HEK293 (cell line): ENCODE data around the gene SLC44A5.

Source experiments
- CTCF ChIA-PET: fragments of 350-600 bp; formaldehyde crosslinking; extraction: SDS; loops from one replicate; lab custom pipeline; 2021; ENCODE audit warnings: antibody characterized with exemption; lab: Yijun Ruan, JAX
- POLR2A ChIA-PET: fragments of 300-600 bp; formaldehyde crosslinking; extraction: SDS; loops from one replicate; lab custom pipeline; 2020; ENCODE audit warnings: antibody characterized with exemption, inconsistent platforms; lab: Yijun Ruan, JAX
- H3K27ac ChIP-seq: fragments of 200-500 bp; sonication (Bioruptor generic); 2 replicates; pipeline ENCODE4 v1.5.1; 2014; ENCODE audit warnings: low read depth, low read length, control low read depth, inconsistent platforms; ENCODE audit errors: extremely low read depth
- H3K36me3 ChIP-seq, 2 experiments: fragments of 200-500 bp in 1 of 2; sonication (Bioruptor generic) in 1 of 2; 1 replicate in 1 of 2; 2 replicates in 1 of 2; pipeline ENCODE4 v1.5.1; 2014 to 2017; ENCODE audit warnings: inconsistent platforms in 2 of 2, low read length in 2 of 2; ENCODE audit not compliant: control insufficient read depth in 2 of 2, insufficient read depth in 1 of 2
- H3K4me1 ChIP-seq: fragments of 200-500 bp; sonication (Bioruptor generic); 2 replicates; pipeline ENCODE4 v1.5.1; 2014; ENCODE audit warnings: mild to moderate bottlenecking, low read length, inconsistent platforms; ENCODE audit not compliant: control insufficient read depth, insufficient read depth
- H3K4me3 ChIP-seq: 2 replicates; pipeline ENCODE4 v1.5.1; 2011; ENCODE audit warnings: low read depth, mild to moderate bottlenecking, control low read depth, low read length, moderate library complexity
- H3K9me3 ChIP-seq: fragments of 200-500 bp; sonication (Bioruptor generic); 2 replicates; pipeline ENCODE4 v1.5.1; 2014; ENCODE audit warnings: low read depth, low read length, inconsistent platforms; ENCODE audit not compliant: control insufficient read depth, insufficient read depth
- GLI4 ChIP-seq: fragments of 450-650 bp; formaldehyde crosslinking; IDR thresholded peaks from 2 replicates; pipeline ENCODE4 v1.5.1; 2016; ENCODE audit warnings: missing biosample characterization, missing genetic modification characterization
- MEIS1 ChIP-seq: sonication (generic); formaldehyde crosslinking; IDR thresholded peaks from 2 replicates; pipeline ENCODE4 v1.8.1; 2022; ENCODE audit warnings: missing genetic modification reagents, mild to moderate bottlenecking, borderline replicate concordance
- PRDM4 ChIP-seq: fragments of 450-650 bp; formaldehyde crosslinking; IDR thresholded peaks from 2 replicates; pipeline ENCODE4 v1.5.1; 2017; ENCODE audit warnings: missing biosample characterization, missing genetic modification characterization
- RBAK ChIP-seq: fragments of 450-650 bp; formaldehyde crosslinking; IDR thresholded peaks from 2 replicates; pipeline ENCODE4 v1.5.1; 2016; ENCODE audit warnings: missing biosample characterization, missing genetic modification characterization
- REPIN1 ChIP-seq: fragments of 450-650 bp; formaldehyde crosslinking; IDR thresholded peaks from 2 replicates; pipeline ENCODE4 v1.5.1; 2017; ENCODE audit warnings: missing biosample characterization, missing genetic modification characterization, low read depth
- SALL2 ChIP-seq: fragments of 450-650 bp; formaldehyde crosslinking; IDR thresholded peaks from 2 replicates; pipeline ENCODE4 v1.5.0; 2017; ENCODE audit warnings: missing biosample characterization, mild to moderate bottlenecking, missing genetic modification characterization, borderline replicate concordance
- TCF7L2 ChIP-seq: IDR thresholded peaks from 2 replicates; pipeline ENCODE4 v1.6.1; 2011; ENCODE audit warnings: low read depth, mild to moderate bottlenecking, inconsistent platforms, low read length, moderate library complexity, borderline replicate concordance
- ZBTB1 ChIP-seq: fragments of 450-650 bp; formaldehyde crosslinking; IDR thresholded peaks from 2 replicates; pipeline ENCODE4 v1.5.1; 2016; ENCODE audit warnings: missing biosample characterization, missing genetic modification characterization
- ZBTB26 ChIP-seq: fragments of 450-650 bp; formaldehyde crosslinking; optimal IDR thresholded peaks from 2 replicates; pipeline ENCODE3; 2016; ENCODE audit warnings: missing biosample characterization, mild to moderate bottlenecking, missing genetic modification characterization
- ZBTB44 ChIP-seq: fragments of 450-650 bp; IDR thresholded peaks from 2 replicates; pipeline ENCODE4 v1.5.1; 2018; ENCODE audit warnings: missing biosample characterization, mild to moderate bottlenecking, missing genetic modification characterization
- ZBTB49 ChIP-seq: fragments of 450-650 bp; formaldehyde crosslinking; IDR thresholded peaks from 2 replicates; pipeline ENCODE4 v1.5.1; 2016; ENCODE audit warnings: missing biosample characterization, missing genetic modification characterization, low read depth
- ZFP41 ChIP-seq: fragments of 450-650 bp; formaldehyde crosslinking; IDR thresholded peaks from 2 replicates; pipeline ENCODE4 v1.5.1; 2016; ENCODE audit warnings: missing biosample characterization, missing genetic modification characterization, borderline replicate concordance
- ZIC2 ChIP-seq: fragments of 450-650 bp; formaldehyde crosslinking; IDR thresholded peaks from 2 replicates; pipeline ENCODE4 v1.5.1; 2016; ENCODE audit warnings: missing biosample characterization, missing genetic modification characterization
- ZNF155 ChIP-seq: fragments of 450-650 bp; formaldehyde crosslinking; IDR thresholded peaks from 2 replicates; pipeline ENCODE4 v1.5.1; 2016; ENCODE audit warnings: missing biosample characterization, missing genetic modification characterization
- ZNF18 ChIP-seq: fragments of 450-650 bp; formaldehyde crosslinking; IDR thresholded peaks from 2 replicates; pipeline ENCODE4 v1.5.1; 2016; ENCODE audit warnings: missing biosample characterization, missing genetic modification characterization
- ZNF214 ChIP-seq: fragments of 450-650 bp; formaldehyde crosslinking; IDR thresholded peaks from 2 replicates; pipeline ENCODE4 v1.5.1; 2017; ENCODE audit warnings: missing biosample characterization, mild to moderate bottlenecking, missing genetic modification characterization, borderline replicate concordance
- ZNF280C ChIP-seq: fragments of 450-650 bp; formaldehyde crosslinking; IDR thresholded peaks from 2 replicates; pipeline ENCODE4 v1.5.1; 2016; ENCODE audit warnings: missing biosample characterization, missing genetic modification characterization
- ZNF324 ChIP-seq: fragments of 450-650 bp; formaldehyde crosslinking; IDR thresholded peaks from 2 replicates; pipeline ENCODE4 v1.5.1; 2016; ENCODE audit warnings: missing biosample characterization, missing genetic modification characterization
- ZNF366 ChIP-seq: fragments of 450-650 bp; formaldehyde crosslinking; conservative IDR thresholded peaks from 2 replicates; pipeline ENCODE4 v1.5.1; 2016; ENCODE audit warnings: missing biosample characterization, missing genetic modification characterization
- ZNF37A ChIP-seq: fragments of 450-650 bp; IDR thresholded peaks from 2 replicates; pipeline ENCODE4 v1.5.1; 2018; ENCODE audit warnings: missing biosample characterization, missing genetic modification characterization
- ZNF529 ChIP-seq: fragments of 450-650 bp; formaldehyde crosslinking; IDR thresholded peaks from 2 replicates; pipeline ENCODE4 v1.5.1; 2017; ENCODE audit warnings: missing genetic modification characterization, missing biosample characterization; ENCODE audit not compliant: insufficient replicate concordance
- ZNF596 ChIP-seq: fragments of 450-650 bp; IDR thresholded peaks from 2 replicates; pipeline ENCODE4 v1.5.0; 2018; ENCODE audit warnings: missing biosample characterization, mild to moderate bottlenecking, missing genetic modification characterization, moderate library complexity
- ZNF654 ChIP-seq: fragments of 450-650 bp; formaldehyde crosslinking; IDR thresholded peaks from 2 replicates; pipeline ENCODE4 v1.5.1; 2016; ENCODE audit warnings: low read depth, missing biosample characterization, missing genetic modification characterization
- ZNF701 ChIP-seq: fragments of 450-650 bp; formaldehyde crosslinking; IDR thresholded peaks from 2 replicates; pipeline ENCODE4 v1.5.1; 2016; ENCODE audit warnings: missing biosample characterization, missing genetic modification characterization
- ZNF768 ChIP-seq: fragments of 450-650 bp; formaldehyde crosslinking; IDR thresholded peaks from 2 replicates; pipeline ENCODE4 v1.5.1; 2018; ENCODE audit warnings: missing biosample characterization, mild to moderate bottlenecking, missing genetic modification characterization
- ZNF830 ChIP-seq: fragments of 450-650 bp; IDR thresholded peaks from 2 replicates; pipeline ENCODE4 v1.5.0; 2018; ENCODE audit warnings: missing biosample characterization, missing genetic modification characterization, low read depth, mild to moderate bottlenecking, moderate library complexity

The SLC44A5 gene

GRCh38 chr1:75440274-75440673 is 170.6 kb downstream of the SLC44A5 start:
- no peak overlapping the region for H3K27ac ChIP-seq
- TF ChIP-seq PRDM4 (tag by site-specific recombination) = no peak
- no peak for TF ChIP-seq ZNF37A (tag by site-specific recombination)
- TF ChIP-seq REPIN1 (tag by site-specific recombination) = no peak
- TF ChIP-seq ZBTB44 = no peak
- no peak for TF ChIP-seq ZNF768 (tag by site-specific recombination)
- TF ChIP-seq ZNF830 = no peak
- no peak for TF ChIP-seq ZBTB1
- TF ChIP-seq RBAK = no peak
- TF ChIP-seq ZNF366 (tag by site-specific recombination) = no peak
- TF ChIP-seq ZNF654 (tag by site-specific recombination) = no peak
- TF ChIP-seq ZBTB26 = no peak
- TF ChIP-seq ZNF701 (tag by site-specific recombination) = no peak
- no peak for TF ChIP-seq SALL2 (tag by site-specific recombination)
- no peak for TF ChIP-seq ZNF324
- TF ChIP-seq ZBTB49 (tag by site-specific recombination) = no peak
- H3K36me3 ChIP-seq = no peaks in the 10 kb centered on the region
- H3K9me3 ChIP-seq = no peaks in the 10 kb centered on the region
- H3K4me3 ChIP-seq = no peak overlapping the region
- no peaks in the 10 kb centered on the region for H3K4me1 ChIP-seq
- CTCF ChIA-PET = interaction anchor here (0.9 kb wide), 1 partner anchor 175 kb away, joined by 3 read pairs; no protein-coding TSS in a partner anchor
- POLR2A ChIA-PET = no interaction called here

GRCh38 chr1:75438355-75438754 is 172.6 kb downstream of the SLC44A5 start:
- CTCF ChIA-PET = no interaction called here
- TF ChIP-seq TCF7L2 = no peak
- TF ChIP-seq ZNF529 (tag by site-specific recombination) = no peak
- no peak for TF ChIP-seq ZNF280C (tag by site-specific recombination)
- no peak for TF ChIP-seq ZNF18 (tag by site-specific recombination)
- TF ChIP-seq ZNF596 (tag by site-specific recombination) = no peak
- no peak for TF ChIP-seq MEIS1
- TF ChIP-seq ZFP41 (tag by site-specific recombination) = no peak
- TF ChIP-seq GLI4 = no peak
- TF ChIP-seq ZIC2 (tag by site-specific recombination) = no peak
- TF ChIP-seq ZNF214 = no peak
- no peak for TF ChIP-seq ZNF155 (tag by site-specific recombination)

More at GRCh38 chr1:75438355-75438754, 172.6 kb downstream of the SLC44A5 start:
- H3K27ac ChIP-seq = no peak overlapping the region
- no peaks in the 10 kb centered on the region for H3K9me3 ChIP-seq
- no peaks in the 10 kb centered on the region for H3K36me3 ChIP-seq
- POLR2A ChIA-PET = no interaction called here
- no peaks in the 10 kb centered on the region for H3K4me1 ChIP-seq
- no peak overlapping the region for H3K4me3 ChIP-seq
